NCI-H2196 (cell line): ENCODE results near the gene ACSF2.
"Not testable (repeated sequence)": the region's sequence is repeated elsewhere in the genome, so short reads cannot be mapped to it uniquely, and the experiment has no call there.

Experiments used
- DNase-seq: peaks from one replicate; lab custom pipeline; 2025; ENCODE audit not compliant: unreplicated experiment; lab: John Stamatoyannopoulos, UW

ACSF2 gene

GRCh38 chr17:50407921-50408320 lies 18.1 kb upstream of the ACSF2 start:
- no peak for DNase-seq

- no peak for DNase-seq
Observed at GRCh38 chr17:50412188-50412732, 13.8 kb upstream of the ACSF2 start.

DNA sequence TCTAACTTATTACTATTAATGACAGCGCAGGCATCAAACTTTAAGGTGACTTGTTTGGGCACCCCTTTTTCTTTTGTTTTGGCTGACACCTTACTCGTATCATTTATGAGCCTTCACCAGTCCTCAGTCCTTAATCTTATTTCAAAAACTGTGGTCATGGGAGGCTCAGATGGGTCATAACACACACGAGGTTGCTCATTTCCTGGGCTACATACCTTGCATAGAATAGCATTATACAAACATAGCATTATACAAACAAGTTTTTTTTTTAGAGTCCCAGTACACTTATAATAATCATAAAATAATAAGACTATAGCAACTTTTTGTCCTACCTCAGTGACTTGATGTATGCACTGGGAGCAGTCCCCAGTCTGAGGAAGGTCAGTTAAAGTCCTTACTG lies 11.2 kb upstream of the ACSF2 start:
- DNase-seq: no peak

DNA sequence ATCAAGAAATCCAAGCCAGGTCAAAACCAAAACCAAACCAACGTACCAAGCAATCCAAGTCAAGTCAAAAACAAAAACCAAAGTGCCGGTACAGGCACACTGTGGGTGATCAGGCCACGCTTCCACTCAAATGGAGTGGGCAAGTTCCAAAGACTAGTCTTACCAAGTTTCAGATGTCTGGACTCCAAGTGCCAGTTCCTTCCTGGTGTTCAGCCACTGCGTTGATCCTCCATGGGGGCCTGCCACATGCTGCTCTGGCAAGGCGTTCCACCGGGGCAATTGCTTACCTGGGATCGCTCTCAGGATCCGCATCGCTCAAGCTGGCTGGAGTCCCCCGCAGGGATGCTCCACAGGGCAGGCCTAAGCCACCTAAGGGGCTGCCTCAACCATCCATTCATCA lies 6.4 kb upstream of the ACSF2 start:
- DNase-seq: not testable (repeated sequence)

GRCh38 chr17:50420419-50421112 lies 5.5 kb upstream of the ACSF2 start:
- no peak for DNase-seq

- no peak for DNase-seq
Observed at GRCh38 chr17:50421308-50422051, 4.5 kb upstream of the ACSF2 start.

- no peak for DNase-seq
Observed at GRCh38 chr17:50422738-50423137, 3.3 kb upstream of the ACSF2 start.

DNA sequence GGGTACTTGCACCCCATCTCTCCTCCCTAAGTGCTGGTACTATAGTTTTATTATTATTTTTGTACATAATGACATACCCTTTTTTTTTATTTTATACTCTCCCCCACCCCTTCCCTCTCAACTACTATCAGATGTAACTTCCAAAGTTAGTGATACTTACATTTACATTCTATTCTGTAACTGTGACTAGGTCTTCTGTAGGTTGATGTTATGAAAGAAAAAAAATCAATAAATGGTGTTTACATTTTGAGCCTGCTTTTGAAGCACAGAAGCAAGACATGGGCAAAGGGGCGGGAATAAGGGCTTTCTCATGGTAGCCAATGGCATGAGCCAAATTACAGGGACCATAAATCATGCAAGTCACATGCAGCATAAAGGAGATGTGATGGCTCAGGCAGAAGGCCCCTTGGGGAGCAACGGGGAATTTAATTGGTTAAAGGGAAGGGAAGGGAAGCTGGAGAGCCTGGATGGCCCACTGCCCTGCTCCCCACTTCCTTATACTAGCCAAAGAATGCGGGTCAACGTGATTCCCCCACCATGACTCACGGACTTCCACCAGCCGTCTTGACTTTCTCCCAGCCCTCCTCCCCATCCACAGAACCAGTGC lies 2.4 kb upstream of the ACSF2 start:
- no peak for DNase-seq

DNA sequence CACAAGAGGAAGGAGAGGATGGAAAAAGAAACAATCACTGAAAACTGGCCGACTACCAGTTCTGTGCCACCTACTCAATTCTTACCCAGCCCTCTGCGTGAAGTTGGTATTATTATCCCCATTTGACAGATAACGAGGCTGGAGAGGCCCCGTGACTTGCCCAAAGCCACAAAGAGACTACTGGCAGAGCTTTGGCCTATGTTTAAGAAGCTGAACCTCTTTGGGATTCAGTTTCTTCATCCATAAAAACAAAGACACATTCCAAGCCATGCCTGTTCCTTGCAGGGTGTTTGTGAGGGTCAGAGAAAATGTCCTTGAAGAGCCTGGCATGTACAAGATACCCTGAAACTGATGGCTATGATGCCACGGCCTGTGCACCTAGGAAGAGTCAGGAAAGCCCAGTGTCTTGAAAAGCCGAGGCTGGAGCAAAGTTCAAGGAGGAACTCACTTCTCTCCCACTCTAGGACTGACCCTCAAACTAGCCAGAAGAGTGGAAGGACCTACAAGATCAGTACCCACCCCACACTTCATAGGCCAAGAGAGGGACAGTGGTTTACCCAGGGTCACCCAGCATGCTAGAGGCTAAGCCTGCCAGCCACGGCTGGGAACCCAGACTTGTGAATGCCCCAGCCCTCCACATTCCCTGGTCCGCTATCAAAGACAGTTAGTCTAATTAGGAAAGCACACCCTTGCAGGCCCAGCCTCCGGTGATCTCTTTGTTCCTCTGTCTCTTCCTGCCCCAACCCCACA lies 1.6 kb upstream of the ACSF2 start:
- no peak for DNase-seq

GRCh38 chr17:50424996-50425681 lies 879 bp upstream of the ACSF2 start:
- DNase-seq: no peak

DNA sequence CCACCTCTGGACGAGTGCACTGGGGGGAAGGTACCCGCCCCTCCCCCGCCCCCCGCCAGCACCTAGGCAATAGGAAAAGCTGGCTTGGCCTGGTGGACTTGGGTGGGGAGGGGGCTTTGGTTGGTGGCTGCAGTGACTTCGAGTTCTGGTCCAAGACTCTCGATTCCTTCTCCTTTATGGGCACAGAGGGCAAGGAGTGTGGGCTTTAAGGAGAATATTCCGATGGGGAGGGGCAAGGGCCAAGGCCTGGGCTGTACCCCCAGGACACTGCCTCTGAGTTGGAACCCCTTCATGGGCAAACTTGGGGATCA lies 409 bp downstream of the ACSF2 start:
- no peak for DNase-seq

DNA sequence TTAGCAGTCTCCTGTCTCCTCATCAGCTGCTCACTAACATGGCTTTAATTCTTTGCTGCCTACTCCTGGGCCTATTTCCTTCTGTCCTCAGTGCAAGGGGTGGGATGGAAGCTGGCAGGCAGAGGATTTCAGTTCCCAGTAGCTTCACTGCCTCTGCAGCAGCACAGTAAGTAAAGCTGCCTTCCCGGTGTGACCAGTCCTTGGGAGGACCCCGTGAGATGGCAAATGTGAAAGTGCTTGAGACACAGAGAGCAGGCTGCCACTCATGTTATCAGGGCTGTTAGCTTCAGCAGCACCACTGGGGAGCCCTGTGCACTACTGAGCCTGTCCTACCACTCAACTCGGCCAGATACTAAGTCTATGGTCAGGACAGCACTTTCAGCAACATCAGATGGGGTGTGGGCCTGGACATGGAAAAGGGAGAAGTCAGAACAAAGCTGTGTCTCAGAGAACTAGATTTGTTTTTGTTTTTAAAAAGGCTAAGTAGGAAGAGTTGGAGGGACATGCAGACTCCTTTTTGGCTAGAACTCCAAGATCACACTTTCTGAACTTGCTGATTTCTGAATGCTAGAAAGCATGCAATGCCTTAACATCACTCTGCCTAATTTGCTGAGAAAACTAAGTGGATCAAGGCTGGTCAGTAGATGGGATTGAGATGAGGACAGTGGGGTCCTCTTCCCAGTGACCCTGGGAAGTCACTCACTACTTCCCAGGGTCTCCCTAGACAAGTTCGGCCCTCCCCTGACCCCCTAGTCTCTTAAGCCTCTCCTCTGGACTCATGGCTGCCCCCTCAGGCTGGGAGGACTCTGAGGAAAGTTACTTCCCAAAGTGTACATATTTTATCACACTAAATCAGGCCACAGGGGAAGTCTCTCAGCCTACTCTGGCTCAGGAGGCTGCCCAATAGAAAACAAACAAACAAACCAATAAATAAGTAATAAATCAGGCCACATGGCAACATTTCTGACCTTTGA lies 1.1 kb downstream of the ACSF2 start:
- no peak for DNase-seq

DNA sequence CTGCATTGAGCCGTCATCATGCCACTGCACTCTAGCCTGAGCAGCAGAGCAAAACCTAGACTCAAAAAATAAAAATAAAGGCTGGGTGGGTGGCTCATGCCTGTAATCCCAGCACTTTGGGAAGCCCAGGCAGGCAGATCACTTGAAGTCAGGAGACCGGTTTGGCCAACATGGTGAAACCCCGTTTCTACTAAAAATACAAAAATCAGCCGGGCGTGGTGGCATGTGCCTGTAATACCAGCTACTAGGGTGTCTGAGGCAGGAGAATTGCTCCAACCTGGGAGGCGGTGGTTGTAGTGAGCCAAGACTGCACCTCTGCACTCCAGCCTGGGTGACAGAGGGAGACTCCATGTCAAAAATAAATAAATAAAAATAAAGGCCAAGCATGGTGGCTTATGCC lies 2.1 kb downstream of the ACSF2 start:
- not testable (repeated sequence) for DNase-seq

GRCh38 chr17:50428831-50429424 lies 2.9 kb downstream of the ACSF2 start:
- no peak for DNase-seq

GRCh38 chr17:50429793-50430192 lies 3.8 kb downstream of the ACSF2 start:
- no peak for DNase-seq

- DNase-seq: no peak
Observed at GRCh38 chr17:50430821-50431618, 5.0 kb downstream of the ACSF2 start.

DNA sequence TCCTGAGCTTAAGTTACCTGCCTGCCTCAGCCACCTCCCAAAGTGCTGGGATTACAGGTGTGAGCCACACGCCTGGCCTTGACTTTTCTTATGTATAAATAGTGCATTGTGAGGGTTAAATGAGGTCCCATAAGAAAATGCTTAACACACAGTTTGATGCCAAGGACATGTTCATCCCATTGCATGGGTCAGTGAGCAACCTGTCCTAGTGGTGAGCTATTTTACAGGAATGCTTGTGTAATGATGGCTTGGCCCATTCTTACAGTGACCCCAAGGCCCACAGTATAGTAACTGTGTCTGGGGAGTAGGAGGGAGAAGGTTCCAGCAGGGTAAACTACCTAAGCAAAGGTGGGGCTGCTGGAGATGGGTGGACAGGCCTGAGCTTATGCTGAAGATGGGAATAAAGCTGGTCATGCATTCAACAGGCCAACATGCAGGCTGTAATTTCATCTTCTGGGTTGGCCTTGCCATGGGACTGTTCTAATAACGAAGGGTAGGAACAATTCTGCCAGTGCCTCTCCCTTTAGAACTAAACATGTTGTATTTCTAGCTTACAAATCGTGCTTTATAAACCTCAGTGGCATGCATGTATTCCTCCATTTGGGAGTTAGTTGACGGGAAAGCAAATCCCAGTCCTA lies 6.2 kb downstream of the ACSF2 start:
- no peak for DNase-seq

DNA sequence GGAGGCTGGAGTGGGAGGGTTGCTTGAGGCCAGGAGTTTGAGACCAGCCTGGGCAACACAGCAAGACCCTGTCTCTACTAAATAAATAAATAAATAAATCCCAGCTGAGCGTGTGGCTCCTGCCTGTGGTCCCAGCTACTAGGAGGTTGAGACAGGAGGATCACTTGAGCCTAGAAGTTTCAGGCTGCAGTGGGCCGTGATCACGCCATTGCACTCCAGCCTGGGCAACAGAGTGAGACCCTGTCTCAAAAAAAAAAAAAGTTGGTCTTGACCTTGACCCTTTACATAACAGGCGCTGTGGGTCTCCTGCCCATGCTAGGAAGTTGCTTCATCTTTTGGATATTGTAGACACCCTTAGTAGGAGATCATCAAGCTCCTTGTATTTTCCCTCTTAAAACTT lies 11.4 kb downstream of the ACSF2 start:
- no peak for DNase-seq
